Prostate gland (tissue), 2 donors: Measurements from ENCODE around the gene CARMIL1.

ENCODE experiments used
- POLR2A ChIP-seq: fragments of 450-650 bp; IDR thresholded peaks from one replicate; pipeline ENCODE4 v1.6.1; 2016; ENCODE audit warnings: antibody characterized with exemption, mild to moderate bottlenecking
- POLR2AphosphoS5 ChIP-seq: sonication (generic); formaldehyde crosslinking; IDR thresholded peaks from one replicate; pipeline ENCODE4 v1.6.1; 2017; ENCODE audit warnings: antibody characterized with exemption
- TF ChIP-seq, protein P1 (sequence below), 4 experiments: fragments of 200-600 bp in 2 of 4; fragments of 450-650 bp in 2 of 4; sonication (generic) in 2 of 4; IDR thresholded peaks; 1 replicate in 3 of 4; 2 replicates in 1 of 4; pipeline ENCODE4 v1.5.1; 2016 to 2019; ENCODE audit warnings: antibody characterized with exemption in 4 of 4, mild to moderate bottlenecking in 2 of 4, moderate library complexity in 2 of 4

DNA sequence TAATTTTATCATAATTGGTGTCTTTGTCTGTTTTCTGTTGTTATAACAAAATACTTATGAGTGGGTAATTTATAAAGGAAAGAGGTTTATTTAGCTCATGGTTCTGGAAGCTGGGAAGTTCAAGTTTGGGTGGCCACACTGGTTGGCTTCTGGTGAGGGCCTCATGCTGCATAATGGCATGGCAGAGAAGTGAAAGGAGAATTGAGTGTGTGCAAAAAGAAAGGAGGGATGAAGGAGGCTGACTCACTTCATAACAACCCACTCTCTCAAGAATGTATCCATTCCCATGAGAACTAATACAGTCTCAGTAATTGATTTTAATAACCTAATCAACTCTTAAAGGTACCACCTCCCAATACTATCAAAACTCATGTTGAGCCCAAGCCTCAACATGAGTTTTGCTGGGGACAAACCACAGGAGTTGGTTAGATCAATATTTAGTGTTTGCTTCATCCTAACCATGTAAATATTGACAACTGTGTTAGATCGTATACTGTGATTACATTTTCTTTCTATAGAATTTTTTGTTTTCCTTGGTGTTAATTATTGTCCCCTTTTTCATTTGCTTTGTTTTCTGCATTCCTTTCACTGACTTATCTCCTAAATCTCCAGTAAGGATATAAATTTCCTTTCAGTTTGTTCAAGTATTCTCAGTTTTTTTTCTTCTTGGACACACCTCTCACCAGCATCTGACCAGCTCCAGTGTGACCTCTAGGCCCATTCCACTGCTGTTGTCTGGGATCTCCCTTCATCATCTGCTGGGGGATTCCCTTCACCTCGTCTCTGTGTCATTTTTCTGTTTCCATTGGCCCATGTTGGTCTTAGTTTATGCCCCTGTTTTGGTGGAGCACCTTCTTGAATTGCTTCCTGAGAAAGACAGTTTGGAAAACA is 318.0 kb downstream of the CARMIL1 start:
- TF ChIP-seq POLR2A: no peak
- no peak for TF ChIP-seq POLR2AphosphoS5
- TF ChIP-seq, protein P1, sequence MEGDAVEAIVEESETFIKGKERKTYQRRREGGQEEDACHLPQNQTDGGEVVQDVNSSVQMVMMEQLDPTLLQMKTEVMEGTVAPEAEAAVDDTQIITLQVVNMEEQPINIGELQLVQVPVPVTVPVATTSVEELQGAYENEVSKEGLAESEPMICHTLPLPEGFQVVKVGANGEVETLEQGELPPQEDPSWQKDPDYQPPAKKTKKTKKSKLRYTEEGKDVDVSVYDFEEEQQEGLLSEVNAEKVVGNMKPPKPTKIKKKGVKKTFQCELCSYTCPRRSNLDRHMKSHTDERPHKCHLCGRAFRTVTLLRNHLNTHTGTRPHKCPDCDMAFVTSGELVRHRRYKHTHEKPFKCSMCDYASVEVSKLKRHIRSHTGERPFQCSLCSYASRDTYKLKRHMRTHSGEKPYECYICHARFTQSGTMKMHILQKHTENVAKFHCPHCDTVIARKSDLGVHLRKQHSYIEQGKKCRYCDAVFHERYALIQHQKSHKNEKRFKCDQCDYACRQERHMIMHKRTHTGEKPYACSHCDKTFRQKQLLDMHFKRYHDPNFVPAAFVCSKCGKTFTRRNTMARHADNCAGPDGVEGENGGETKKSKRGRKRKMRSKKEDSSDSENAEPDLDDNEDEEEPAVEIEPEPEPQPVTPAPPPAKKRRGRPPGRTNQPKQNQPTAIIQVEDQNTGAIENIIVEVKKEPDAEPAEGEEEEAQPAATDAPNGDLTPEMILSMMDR (IDR thresholded peaks at IDR 0.05): no peak
